ENCODE measurements around the gene DAD1.

The DAD1 gene

DNA sequence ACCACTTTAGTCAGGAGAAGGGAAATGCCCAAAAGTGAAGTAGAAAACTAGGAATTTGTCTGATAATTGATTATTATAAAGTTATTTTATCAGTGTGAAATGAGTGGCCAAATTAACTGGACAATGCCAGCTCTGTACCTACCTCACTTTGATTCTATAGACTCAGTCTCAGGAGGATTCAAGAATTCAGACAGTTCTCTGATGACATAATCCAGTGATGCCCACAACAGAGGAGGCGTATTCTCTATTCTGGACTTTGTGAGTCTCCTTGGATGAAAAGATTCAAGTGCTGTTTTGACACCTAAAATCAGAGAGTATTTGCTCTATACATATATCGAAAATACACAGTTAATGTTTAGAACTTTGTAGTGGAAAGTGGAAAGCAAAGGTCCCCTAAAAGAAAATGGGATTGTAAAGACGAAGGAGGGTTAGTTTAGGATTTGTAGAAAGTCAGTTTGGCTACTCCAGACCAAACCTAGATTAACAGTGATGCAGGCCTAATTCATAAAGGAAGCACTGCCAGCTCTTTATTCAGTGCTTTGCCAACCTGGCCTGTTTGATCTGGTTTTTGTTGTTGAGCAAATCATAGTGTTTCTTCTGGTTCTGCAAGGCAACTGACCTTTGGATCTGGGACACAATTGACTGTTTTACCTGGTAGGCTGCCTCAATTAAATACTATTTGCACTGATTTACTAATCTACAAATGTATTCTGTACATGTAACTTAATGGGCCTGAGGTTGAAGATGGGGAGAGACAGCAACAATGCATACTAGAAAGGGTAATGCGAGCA lies 67.4 kb downstream of the DAD1 start:
- in situ Hi-C loops (cut with HindIII; ENCODE audit: low sequenced_read_pairs) = loop anchor here (5.0 kb wide), 1 partner anchor 41 kb away; no protein-coding TSS in a partner anchor

GRCh38 chr14:22520796-22521195 lies 68.2 kb downstream of the DAD1 start:
- in situ Hi-C loops (cut with HindIII; ENCODE audit: low sequenced_read_pairs) = loop anchor here (5.0 kb wide), 1 partner anchor 42 kb away; no protein-coding TSS in a partner anchor

DNA sequence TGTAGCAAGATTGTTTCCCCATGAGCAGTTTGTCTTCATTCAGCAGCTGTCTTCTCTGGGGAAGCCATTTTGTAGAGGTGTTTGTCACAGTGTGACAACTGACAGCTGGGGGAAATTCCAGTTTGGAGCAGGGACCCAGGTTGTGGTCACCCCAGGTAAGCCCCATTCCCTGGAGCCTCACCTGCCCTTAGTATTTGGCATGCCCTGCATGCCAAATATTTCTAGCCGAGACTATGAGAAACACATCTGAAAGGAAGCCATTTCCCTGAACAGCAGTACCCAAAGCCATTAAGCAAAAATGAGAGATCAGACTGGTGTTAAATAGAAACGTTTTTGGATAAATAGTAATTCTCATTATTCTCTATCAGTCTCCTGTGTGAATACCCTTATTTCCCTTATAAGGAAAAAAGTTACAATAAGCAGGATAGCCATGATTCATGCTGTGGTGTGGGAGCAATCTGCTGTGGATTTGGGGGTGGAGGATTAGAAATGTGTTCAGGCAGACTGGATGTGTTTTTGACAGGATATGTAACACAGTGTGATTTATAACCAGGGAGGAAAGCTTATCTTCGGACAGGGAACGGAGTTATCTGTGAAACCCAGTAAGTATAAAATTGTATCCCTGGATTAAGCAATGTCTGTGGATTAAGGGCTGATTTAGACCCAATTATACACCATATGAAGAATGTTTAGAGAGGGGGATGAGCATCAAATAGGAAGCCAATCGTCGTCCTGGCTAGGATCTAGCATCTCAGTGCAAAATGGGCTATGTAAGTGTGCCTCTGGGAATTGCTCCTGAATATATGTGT lies 68.9 kb downstream of the DAD1 start:
- in situ Hi-C loops (cut with HindIII; ENCODE audit: low sequenced_read_pairs) = loop anchor here (5.0 kb wide), 1 partner anchor 42 kb away; no protein-coding TSS in a partner anchor

DNA sequence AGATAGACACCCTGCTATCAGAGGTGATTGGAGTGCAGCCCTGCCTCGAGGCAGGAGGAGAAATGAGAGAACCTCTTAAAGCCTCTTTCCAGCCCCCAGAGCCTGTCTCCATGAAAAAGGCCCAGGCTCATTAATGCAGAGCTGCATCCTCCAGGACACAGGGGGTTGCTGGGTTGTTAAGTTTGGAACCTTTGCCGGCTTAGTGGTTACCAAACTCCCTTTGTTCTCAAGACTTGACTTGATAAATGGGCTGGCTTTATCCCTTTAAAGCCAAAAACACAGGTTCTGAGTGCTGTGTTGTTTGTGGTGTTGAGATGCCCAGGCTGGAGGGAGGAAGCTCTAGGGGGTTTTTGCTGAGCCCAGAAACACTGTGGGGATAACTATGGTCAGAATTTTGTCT lies 71.0 kb downstream of the DAD1 start:
- in situ Hi-C loops (cut with HindIII; ENCODE audit: low sequenced_read_pairs) = no loop called here

DNA sequence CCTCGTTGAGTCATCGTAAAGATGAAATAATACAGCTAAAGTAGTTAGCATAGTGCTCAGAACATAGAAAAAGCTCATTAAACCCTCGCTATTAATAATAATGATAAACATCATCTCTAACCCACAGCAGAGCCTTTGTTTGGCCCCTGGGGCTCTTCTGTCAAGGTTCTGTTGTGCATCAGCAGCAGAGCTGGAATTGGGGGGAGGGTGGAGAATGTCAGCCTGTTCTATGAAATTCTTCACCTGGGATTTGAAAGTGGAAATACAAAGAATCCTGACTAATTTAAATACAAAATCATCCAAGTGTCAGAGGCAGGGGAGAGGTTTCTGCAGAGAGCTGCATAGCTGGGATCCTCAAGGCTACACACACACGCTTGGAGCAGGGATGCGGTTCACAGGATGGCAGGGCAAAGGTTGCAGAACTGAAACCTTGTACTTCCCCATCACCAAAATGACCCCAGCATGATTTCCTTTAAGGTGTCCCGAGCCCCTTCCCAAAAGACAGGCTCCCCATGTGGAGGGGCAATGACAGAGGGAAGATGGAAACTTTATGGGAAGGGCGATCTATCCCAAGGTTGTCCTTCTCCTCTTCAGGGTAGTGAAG lies 71.8 kb downstream of the DAD1 start:
- in situ Hi-C loops (cut with HindIII; ENCODE audit: low sequenced_read_pairs) = no loop called here

DNA sequence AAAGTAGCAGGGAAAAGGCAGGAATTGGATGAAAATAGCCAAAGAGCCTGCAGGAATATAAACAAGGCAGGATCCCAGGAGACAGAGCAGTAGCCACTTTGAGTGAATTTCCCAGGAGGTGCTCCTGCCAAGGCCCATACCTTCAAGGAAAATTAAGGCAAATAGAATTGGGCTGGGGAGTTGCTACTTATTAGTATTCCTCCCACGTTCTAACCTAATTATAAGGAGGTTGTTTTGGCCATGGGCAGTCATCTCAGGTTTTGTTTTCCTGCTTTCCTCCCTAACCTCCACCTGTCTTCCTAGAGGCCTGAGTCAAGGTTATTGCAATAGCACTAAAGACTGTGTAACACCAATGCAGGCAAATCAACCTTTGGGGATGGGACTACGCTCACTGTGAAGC lies 73.1 kb downstream of the DAD1 start:
- in situ Hi-C loops (cut with HindIII; ENCODE audit: low sequenced_read_pairs) = no loop called here
